NCI-H146 (cell line): Measurements from ENCODE around the gene STYK1.

Source experiments
- DNase-seq: peaks from one replicate; lab custom pipeline; 2025; lab: John Stamatoyannopoulos, UW

Gene STYK1, protein sequence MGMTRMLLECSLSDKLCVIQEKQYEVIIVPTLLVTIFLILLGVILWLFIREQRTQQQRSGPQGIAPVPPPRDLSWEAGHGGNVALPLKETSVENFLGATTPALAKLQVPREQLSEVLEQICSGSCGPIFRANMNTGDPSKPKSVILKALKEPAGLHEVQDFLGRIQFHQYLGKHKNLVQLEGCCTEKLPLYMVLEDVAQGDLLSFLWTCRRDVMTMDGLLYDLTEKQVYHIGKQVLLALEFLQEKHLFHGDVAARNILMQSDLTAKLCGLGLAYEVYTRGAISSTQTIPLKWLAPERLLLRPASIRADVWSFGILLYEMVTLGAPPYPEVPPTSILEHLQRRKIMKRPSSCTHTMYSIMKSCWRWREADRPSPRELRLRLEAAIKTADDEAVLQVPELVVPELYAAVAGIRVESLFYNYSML

GRCh38 chr12:10673659-10674384, at the start of gene STYK1:
STYK1 (minus strand) TSS chr12:10674052; CDS start chr12:10634618, 39,434 bp downstream.
- DNase-seq, result peak; percentile 97

- DNase-seq, result peak; percentile 68
Measured at GRCh38 chr12:10722905-10723746, 49.3 kb upstream of the STYK1 start, which contains the start of gene YBX3. YBX3 (minus strand) TSS chr12:10723323; CDS start chr12:10723111, 212 bp downstream.

GRCh38 chr12:10722502-10722904, 48.7 kb upstream of the STYK1 start:
- peak; percentile 51 for DNase-seq

DNA sequence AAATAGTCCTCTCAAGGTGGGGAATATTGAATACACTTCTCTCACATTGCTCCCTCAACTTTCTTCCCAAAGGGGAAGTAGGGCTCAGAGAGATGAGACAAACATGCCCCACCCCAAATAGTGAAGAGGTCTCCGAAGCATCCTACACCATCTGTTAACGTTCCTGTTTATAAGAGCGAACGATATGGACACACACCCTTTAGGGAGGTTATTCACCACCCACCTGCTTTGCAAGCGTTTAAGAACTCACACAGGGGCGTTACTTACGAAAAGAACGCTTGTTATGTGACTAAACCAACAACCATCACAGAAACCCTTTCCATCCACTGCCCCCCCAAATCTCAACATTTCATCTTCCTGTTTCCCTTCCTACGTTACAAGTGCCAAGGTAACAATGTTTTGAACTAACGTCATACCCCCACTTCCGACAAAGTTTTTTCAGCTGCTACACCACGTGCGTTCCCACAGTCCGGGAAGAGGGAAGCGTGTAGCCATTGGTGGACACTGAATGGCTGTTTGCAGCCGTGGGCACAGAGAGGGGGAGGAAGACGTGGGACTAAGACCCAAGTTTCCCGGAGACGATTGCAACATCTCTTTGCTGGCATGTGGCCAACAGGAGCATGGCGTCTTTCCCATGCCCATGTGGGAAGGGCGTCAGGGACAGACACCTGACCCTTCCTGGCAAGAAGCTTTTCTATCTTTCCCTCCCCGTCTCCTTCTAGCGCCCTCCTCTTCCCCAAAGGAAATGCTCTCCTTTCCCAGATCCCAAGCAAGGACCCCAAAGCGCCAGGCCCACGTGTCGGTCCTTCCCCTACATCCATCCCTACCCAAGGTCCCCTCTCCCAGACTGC, 48.0 kb upstream of the STYK1 start:
- DNase-seq, result peak; percentile 67

GRCh38 chr12:10720974-10721650, 47.3 kb upstream of the STYK1 start:
- no peak for DNase-seq

GRCh38 chr12:10719482-10719881, 45.6 kb upstream of the STYK1 start:
- no peak for DNase-seq

DNA sequence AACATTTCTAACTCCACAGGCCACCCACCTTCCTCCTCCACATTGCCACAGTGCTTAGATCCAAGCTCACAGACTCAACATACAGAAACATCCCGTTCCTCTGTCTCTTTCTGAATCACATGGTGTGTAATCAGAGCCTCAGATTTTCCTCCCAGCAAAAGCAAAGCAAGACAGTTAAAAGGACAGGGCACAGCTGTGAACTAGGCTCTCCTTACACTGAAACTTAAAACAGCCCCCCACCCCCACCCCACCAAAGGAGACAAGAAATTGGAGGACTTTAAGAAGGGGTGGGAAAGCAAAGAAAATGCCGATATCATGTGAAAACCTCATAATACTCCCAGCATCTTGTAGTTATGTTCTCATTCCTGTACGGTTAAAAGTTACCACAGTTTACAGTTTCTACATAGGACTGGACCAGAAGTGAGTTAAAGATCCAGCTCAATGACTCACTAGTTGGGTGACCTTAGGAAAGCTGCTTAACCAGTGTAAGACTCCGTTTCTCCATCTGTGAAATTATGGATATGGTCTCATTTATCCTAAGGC, 44.5 kb upstream of the STYK1 start:
- DNase-seq, result no peak

DNA sequence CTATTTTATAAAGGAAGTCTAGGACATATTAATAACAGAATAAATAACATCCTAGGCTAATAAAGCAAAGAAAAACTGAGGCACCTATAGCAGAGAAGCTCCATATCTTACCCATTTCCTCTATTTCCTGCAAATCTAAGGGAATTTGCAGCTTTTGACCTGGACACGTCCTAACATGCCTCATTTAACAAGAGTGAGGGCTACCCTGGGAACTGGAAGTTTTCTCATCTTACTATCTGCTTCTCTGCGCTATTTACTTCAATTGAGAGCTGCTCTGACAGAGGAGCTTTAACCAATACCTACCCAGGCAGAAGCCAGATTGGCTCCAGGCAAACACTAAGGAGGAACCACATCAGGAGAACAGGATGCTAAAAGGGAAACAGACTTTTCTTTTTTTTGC, 43.6 kb upstream of the STYK1 start:
- no peak for DNase-seq

- DNase-seq, result no peak
Measured at GRCh38 chr12:10716704-10717315, 43.0 kb upstream of the STYK1 start.

GRCh38 chr12:10716277-10716676, 42.4 kb upstream of the STYK1 start:
- DNase-seq, result no peak

- DNase-seq, result no peak
Measured at GRCh38 chr12:10715491-10715890, 41.6 kb upstream of the STYK1 start.

DNA sequence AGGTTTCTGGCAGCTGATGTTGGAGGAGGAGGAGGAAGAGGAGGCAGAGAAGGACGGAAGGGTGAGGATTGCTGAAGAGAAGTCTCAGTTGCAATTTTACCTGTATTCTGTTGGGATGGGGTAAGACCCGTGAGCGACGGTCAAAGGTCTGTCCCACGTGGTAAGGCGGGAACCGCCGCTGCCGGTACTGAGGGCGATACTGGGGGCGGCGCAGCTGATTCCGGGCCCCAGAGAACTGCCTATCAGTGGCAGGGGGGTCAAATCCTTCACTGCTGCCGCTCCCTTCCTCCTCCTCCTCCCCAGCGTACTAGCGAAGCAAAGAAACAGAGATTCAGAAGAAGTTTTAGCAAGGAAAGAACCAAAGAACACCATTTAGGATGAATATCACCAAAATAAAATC, 36.0 kb upstream of the STYK1 start:
- no peak for DNase-seq

DNA sequence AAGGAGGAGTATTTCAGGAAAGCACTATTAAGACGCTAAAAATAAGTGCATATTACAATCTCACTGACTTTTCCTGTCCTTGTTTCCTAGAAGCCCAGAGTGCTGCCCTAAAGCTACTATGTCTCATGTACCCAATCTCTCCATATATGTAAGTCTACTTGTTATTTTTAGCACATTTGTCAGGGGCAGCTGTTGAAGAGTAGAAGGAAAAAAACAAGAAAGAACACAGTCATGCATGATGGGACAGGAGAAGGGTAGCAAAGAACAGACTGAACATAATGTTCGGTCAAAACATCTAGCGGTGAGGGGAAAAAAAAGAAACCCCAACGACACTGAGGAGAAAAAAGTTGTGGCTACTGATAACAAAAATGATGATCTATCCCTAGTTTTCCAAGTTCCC, 35.0 kb upstream of the STYK1 start:
- DNase-seq, result no peak

- DNase-seq, result no peak
Measured at GRCh38 chr12:10705655-10706054, 31.8 kb upstream of the STYK1 start.

DNA sequence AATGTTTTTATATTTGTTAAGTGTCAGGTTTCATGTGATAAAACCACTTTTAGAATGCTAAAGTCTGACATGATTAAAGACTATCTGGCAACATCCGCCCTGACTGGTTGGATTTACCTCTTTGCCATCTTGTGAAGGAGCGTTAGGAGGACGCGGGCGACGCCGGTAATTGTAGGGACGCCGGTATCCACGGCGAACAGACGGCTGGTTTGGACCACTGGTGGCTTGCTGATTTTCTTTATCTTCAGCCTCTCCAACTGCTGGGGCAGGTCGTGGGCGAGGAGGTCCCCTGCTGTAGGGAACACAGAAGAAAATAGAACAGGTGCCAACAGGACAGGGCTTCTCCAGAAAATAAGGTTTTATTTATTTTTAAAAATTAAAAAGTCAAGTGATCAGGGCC, 28.0 kb upstream of the STYK1 start:
- DNase-seq, result no peak

- DNase-seq, result no peak
Measured at GRCh38 chr12:10701131-10701681, 27.4 kb upstream of the STYK1 start.

DNA sequence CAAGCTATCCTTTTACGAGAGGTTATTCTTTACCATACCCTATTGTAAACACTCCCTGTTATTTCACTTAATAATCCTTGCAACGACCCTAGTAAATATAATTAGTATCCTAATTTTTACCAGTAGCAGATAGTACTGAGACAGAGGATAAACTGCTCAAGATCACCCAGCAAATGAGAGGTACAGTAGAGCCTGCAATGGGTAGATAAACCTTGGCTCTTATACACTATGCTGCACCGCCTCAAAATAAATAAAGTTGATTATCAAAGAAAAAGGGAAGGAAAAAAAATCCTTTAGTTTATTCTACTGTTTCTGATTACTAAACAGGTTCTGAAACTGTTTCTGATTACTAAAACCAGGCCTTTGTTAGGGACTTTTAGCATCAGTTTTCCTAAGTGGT, 26.7 kb upstream of the STYK1 start:
- DNase-seq, result no peak

GRCh38 chr12:10697862-10698261, 24.0 kb upstream of the STYK1 start:
- no peak for DNase-seq

- no peak for DNase-seq
Measured at GRCh38 chr12:10697156-10697555, 23.3 kb upstream of the STYK1 start.

- DNase-seq, result no peak
Measured at GRCh38 chr12:10690906-10691305, 17.1 kb upstream of the STYK1 start.
